ENCODE data around the gene CPNE4. TPM values are rescaled to one million over a fixed set of nuclear protein-coding genes. Genes with fewer than 3 reads are reported as not detected.

CPNE4 gene
- polyA plus RNA-seq, 4 donors: 0.66 to 4.8 TPM; not detected in 2

GRCh38 chr3:132032959-132033358 lies 1.9 kb downstream of the CPNE4 start:
- H3K4me3 ChIP-seq (ENCODE audit: low read depth in 1 of 3, low read length in 3 of 3): no peak overlapping the region
- no peak overlapping the region for H3K27ac ChIP-seq (ENCODE audit: low read depth in 1 of 3, low read length in 2 of 3)
- no peaks in the 10 kb centered on the region for H3K9me3 ChIP-seq (ENCODE audit: control insufficient read depth in 2 of 2, insufficient read depth in 1 of 2, low read depth in 1 of 2, low read length in 1 of 2)
- peaks cover 0 to 2% (median 2%) of the 10 kb centered on the region in 3 donors for H3K4me1 ChIP-seq (ENCODE audit: control insufficient read depth in 3 of 3, insufficient read depth in 2 of 3, low read depth in 1 of 3, low read length in 2 of 3)
- WGBS, 3 donors: 87 to 90% (median 89%) methylated on average over 8 of the region's 8 CpGs
- H3K27me3 ChIP-seq (ENCODE audit: control insufficient read depth in 3 of 3, insufficient read depth in 3 of 3, low read length in 3 of 3): peaks cover 0 to 34% (median 20%) of the 10 kb centered on the region in 3 donors
- FAIRE-seq: no peak
- DNase-seq: no peak
- H3K36me3 ChIP-seq (ENCODE audit: control insufficient read depth in 3 of 3, insufficient read depth in 2 of 3, low read depth in 1 of 3, low read length in 3 of 3): no peaks in the 10 kb centered on the region

- no peak overlapping the region for H3K4me3 ChIP-seq (ENCODE audit: low read depth in 1 of 3, low read length in 3 of 3)
- DNase-seq (peak; percentile 90 to 92), FAIRE-seq (no peak)
- H3K4me1 ChIP-seq (ENCODE audit: control insufficient read depth in 3 of 3, insufficient read depth in 2 of 3, low read depth in 1 of 3, low read length in 2 of 3): peaks cover 0 to 2% (median 2%) of the 10 kb centered on the region in 3 donors
- 7 to 22% (median 19%) methylated on average over 15 of the region's 15 CpGs for WGBS, 3 donors
- H3K9me3 ChIP-seq (ENCODE audit: control insufficient read depth in 2 of 2, insufficient read depth in 1 of 2, low read depth in 1 of 2, low read length in 1 of 2): no peaks in the 10 kb centered on the region
- no peak overlapping the region for H3K27ac ChIP-seq (ENCODE audit: low read depth in 1 of 3, low read length in 2 of 3)
- no peaks in the 10 kb centered on the region for H3K36me3 ChIP-seq (ENCODE audit: control insufficient read depth in 3 of 3, insufficient read depth in 2 of 3, low read depth in 1 of 3, low read length in 3 of 3)
- peaks cover 0 to 25% (median 12%) of the 10 kb centered on the region in 3 donors for H3K27me3 ChIP-seq (ENCODE audit: control insufficient read depth in 3 of 3, insufficient read depth in 3 of 3, low read length in 3 of 3)
These were observed 5.5 kb downstream of the CPNE4 start for GRCh38 chr3:132029182-132029902.

- FAIRE-seq: no peak
- no peaks in the 10 kb centered on the region for H3K36me3 ChIP-seq (ENCODE audit: control insufficient read depth in 3 of 3, insufficient read depth in 2 of 3, low read depth in 1 of 3, low read length in 3 of 3)
- no peaks in the 10 kb centered on the region for H3K4me1 ChIP-seq (ENCODE audit: control insufficient read depth in 3 of 3, insufficient read depth in 2 of 3, low read depth in 1 of 3, low read length in 2 of 3)
- 67 to 76% (median 68%) methylated on average over 7 of the region's 7 CpGs for WGBS, 3 donors
- no peak overlapping the region for H3K4me3 ChIP-seq (ENCODE audit: low read depth in 1 of 3, low read length in 3 of 3)
- DNase-seq: no peak
- H3K9me3 ChIP-seq (ENCODE audit: control insufficient read depth in 2 of 2, insufficient read depth in 1 of 2, low read depth in 1 of 2, low read length in 1 of 2): no peaks in the 10 kb centered on the region
- H3K27ac ChIP-seq (ENCODE audit: low read depth in 1 of 3, low read length in 2 of 3): no peak overlapping the region
- H3K27me3 ChIP-seq (ENCODE audit: control insufficient read depth in 3 of 3, insufficient read depth in 3 of 3, low read length in 3 of 3): no peaks in the 10 kb centered on the region
These were observed 11.9 kb downstream of the CPNE4 start for GRCh38 chr3:132022914-132023313.

GRCh38 chr3:132020058-132020457 lies 14.8 kb downstream of the CPNE4 start:
- DNase-seq (no peak), FAIRE-seq (no peak)
- Histone ChIP-seq H3K4me1 (ENCODE audit: control insufficient read depth in 3 of 3, insufficient read depth in 2 of 3, low read depth in 1 of 3, low read length in 2 of 3) (no peaks in the 10 kb centered on the region), H3K9me3 (ENCODE audit: control insufficient read depth in 2 of 2, insufficient read depth in 1 of 2, low read depth in 1 of 2, low read length in 1 of 2) (no peaks in the 10 kb centered on the region), H3K27me3 (ENCODE audit: control insufficient read depth in 3 of 3, insufficient read depth in 3 of 3, low read length in 3 of 3) (peaks cover 0 to 6% (median 0%) of the 10 kb centered on the region in 3 donors), H3K36me3 (ENCODE audit: control insufficient read depth in 3 of 3, insufficient read depth in 2 of 3, low read depth in 1 of 3, low read length in 3 of 3) (no peaks in the 10 kb centered on the region), H3K4me3 (ENCODE audit: low read depth in 1 of 3, low read length in 3 of 3) (no peak overlapping the region), H3K27ac (ENCODE audit: low read depth in 1 of 3, low read length in 2 of 3) (no peak overlapping the region)
- 24 to 39% (median 28%) methylated on average over 3 of the region's 3 CpGs for WGBS, 3 donors

GRCh38 chr3:132017137-132017536 lies 17.7 kb downstream of the CPNE4 start:
- 90% methylated on average over 3 of the region's 3 CpGs for WGBS, 3 donors
- H3K27me3 ChIP-seq (ENCODE audit: control insufficient read depth in 3 of 3, insufficient read depth in 3 of 3, low read length in 3 of 3): peaks cover 0 to 6% (median 0%) of the 10 kb centered on the region in 3 donors
- no peaks in the 10 kb centered on the region for H3K4me1 ChIP-seq (ENCODE audit: control insufficient read depth in 3 of 3, insufficient read depth in 2 of 3, low read depth in 1 of 3, low read length in 2 of 3)
- H3K4me3 ChIP-seq (ENCODE audit: low read depth in 1 of 3, low read length in 3 of 3): no peak overlapping the region
- no peaks in the 10 kb centered on the region for H3K9me3 ChIP-seq (ENCODE audit: control insufficient read depth in 2 of 2, insufficient read depth in 1 of 2, low read depth in 1 of 2, low read length in 1 of 2)
- H3K27ac ChIP-seq (ENCODE audit: low read depth in 1 of 3, low read length in 2 of 3): no peak overlapping the region
- no peaks in the 10 kb centered on the region for H3K36me3 ChIP-seq (ENCODE audit: control insufficient read depth in 3 of 3, insufficient read depth in 2 of 3, low read depth in 1 of 3, low read length in 3 of 3)
- DNase-seq: no peak
- FAIRE-seq: no peak

GRCh38 chr3:132016061-132017041 lies 18.5 kb downstream of the CPNE4 start:
- DNase-seq (no peak), FAIRE-seq (no peak)
- WGBS, 3 donors: 62 to 68% (median 65%) methylated on average over 7 of the region's 7 CpGs
- Histone ChIP-seq H3K27ac (ENCODE audit: low read depth in 1 of 3, low read length in 2 of 3) (no peak overlapping the region), H3K4me1 (ENCODE audit: control insufficient read depth in 3 of 3, insufficient read depth in 2 of 3, low read depth in 1 of 3, low read length in 2 of 3) (no peaks in the 10 kb centered on the region), H3K9me3 (ENCODE audit: control insufficient read depth in 2 of 2, insufficient read depth in 1 of 2, low read depth in 1 of 2, low read length in 1 of 2) (no peaks in the 10 kb centered on the region), H3K36me3 (ENCODE audit: control insufficient read depth in 3 of 3, insufficient read depth in 2 of 3, low read depth in 1 of 3, low read length in 3 of 3) (no peaks in the 10 kb centered on the region), H3K27me3 (ENCODE audit: control insufficient read depth in 3 of 3, insufficient read depth in 3 of 3, low read length in 3 of 3) (peaks cover 0 to 6% (median 0%) of the 10 kb centered on the region in 3 donors), H3K4me3 (ENCODE audit: low read depth in 1 of 3, low read length in 3 of 3) (no peak overlapping the region)

- Histone ChIP-seq H3K36me3 (ENCODE audit: control insufficient read depth in 3 of 3, insufficient read depth in 2 of 3, low read depth in 1 of 3, low read length in 3 of 3) (no peaks in the 10 kb centered on the region), H3K27ac (ENCODE audit: low read depth in 1 of 3, low read length in 2 of 3) (no peak overlapping the region), H3K9me3 (ENCODE audit: control insufficient read depth in 2 of 2, insufficient read depth in 1 of 2, low read depth in 1 of 2, low read length in 1 of 2) (no peaks in the 10 kb centered on the region), H3K27me3 (ENCODE audit: control insufficient read depth in 3 of 3, insufficient read depth in 3 of 3, low read length in 3 of 3) (peaks cover 0 to 6% (median 0%) of the 10 kb centered on the region in 3 donors), H3K4me1 (ENCODE audit: control insufficient read depth in 3 of 3, insufficient read depth in 2 of 3, low read depth in 1 of 3, low read length in 2 of 3) (no peaks in the 10 kb centered on the region), H3K4me3 (ENCODE audit: low read depth in 1 of 3, low read length in 3 of 3) (no peak overlapping the region)
- DNase-seq (no peak), FAIRE-seq (no peak)
- WGBS, 3 donors: 49 to 61% (median 60%) methylated on average over 3 of the region's 3 CpGs
These were observed 20.7 kb downstream of the CPNE4 start for GRCh38 chr3:132014105-132014504.

- FAIRE-seq (no peak), DNase-seq (no peak)
- Histone ChIP-seq H3K27ac (ENCODE audit: low read depth in 1 of 3, low read length in 2 of 3) (no peak overlapping the region), H3K27me3 (ENCODE audit: control insufficient read depth in 3 of 3, insufficient read depth in 3 of 3, low read length in 3 of 3) (peaks cover 0 to 3% (median 0%) of the 10 kb centered on the region in 3 donors), H3K4me1 (ENCODE audit: control insufficient read depth in 3 of 3, insufficient read depth in 2 of 3, low read depth in 1 of 3, low read length in 2 of 3) (no peaks in the 10 kb centered on the region), H3K4me3 (ENCODE audit: low read depth in 1 of 3, low read length in 3 of 3) (no peak overlapping the region), H3K36me3 (ENCODE audit: control insufficient read depth in 3 of 3, insufficient read depth in 2 of 3, low read depth in 1 of 3, low read length in 3 of 3) (no peaks in the 10 kb centered on the region), H3K9me3 (ENCODE audit: control insufficient read depth in 2 of 2, insufficient read depth in 1 of 2, low read depth in 1 of 2, low read length in 1 of 2) (no peaks in the 10 kb centered on the region)
These were observed 25.6 kb downstream of the CPNE4 start for GRCh38 chr3:132009241-132009640.

Data from small intestine (tissue), 7 donors.